Kidney epithelial cell (primary cell): ENCODE measurements around the gene MYADML2. TPM values are rescaled to one million over a fixed set of nuclear protein-coding genes. Genes with fewer than 3 reads are reported as not detected.

ENCODE experiments used
- DNase-seq: peaks from one replicate; pipeline ENCODE4 v3.0.0-alpha.2; 2010; ENCODE audit warnings: low read depth
- H3K27me3 ChIP-seq: 2 replicates; pipeline ENCODE4 v1.6.0; 2011; ENCODE audit warnings: low read length; ENCODE audit not compliant: control insufficient read depth, insufficient read depth
- H3K36me3 ChIP-seq: 2 replicates; pipeline ENCODE4 v1.5.1; 2011; ENCODE audit warnings: low read length; ENCODE audit not compliant: control insufficient read depth, insufficient read depth
- H3K4me3 ChIP-seq: 2 replicates; pipeline ENCODE4 v1.5.1; 2011; ENCODE audit warnings: low read depth, mild to moderate bottlenecking, control low read depth, low read length
- CTCF ChIP-seq: IDR thresholded peaks from 2 replicates; pipeline ENCODE4 v1.5.1; 2011; ENCODE audit warnings: mild to moderate bottlenecking, moderate library complexity, low read length, control low read depth, inconsistent platforms; ENCODE audit not compliant: insufficient read depth, poor library complexity, severe bottlenecking
- total RNA-seq: library from RNA; depleted of rRNA; stranded (reverse); fragments of >200 nt; gene quantifications from 2 replicates; pipeline ENCODE4 v1.2.3, GENCODE V29; 2015

MYADML2 gene
- total RNA-seq, 1 donor from 2014 or later: not detected

- no peak for DNase-seq
- Histone ChIP-seq H3K27me3 (no peaks in the 10 kb centered on the region), H3K36me3 (peaks cover 4% of the 10 kb centered on the region), H3K4me3 (no peak overlapping the region)
- no peak for TF ChIP-seq CTCF
Measured at GRCh38 chr17:81992306-81993102, 45.5 kb upstream of the MYADML2 start.

- peak; percentile 44 for DNase-seq
- peaks cover 4% of the 10 kb centered on the region for H3K36me3 ChIP-seq
- no peak overlapping the region for H3K4me3 ChIP-seq
- no peaks in the 10 kb centered on the region for H3K27me3 ChIP-seq
- TF ChIP-seq CTCF: no peak
Measured at GRCh38 chr17:81991684-81992305, 44.8 kb upstream of the MYADML2 start.

DNA sequence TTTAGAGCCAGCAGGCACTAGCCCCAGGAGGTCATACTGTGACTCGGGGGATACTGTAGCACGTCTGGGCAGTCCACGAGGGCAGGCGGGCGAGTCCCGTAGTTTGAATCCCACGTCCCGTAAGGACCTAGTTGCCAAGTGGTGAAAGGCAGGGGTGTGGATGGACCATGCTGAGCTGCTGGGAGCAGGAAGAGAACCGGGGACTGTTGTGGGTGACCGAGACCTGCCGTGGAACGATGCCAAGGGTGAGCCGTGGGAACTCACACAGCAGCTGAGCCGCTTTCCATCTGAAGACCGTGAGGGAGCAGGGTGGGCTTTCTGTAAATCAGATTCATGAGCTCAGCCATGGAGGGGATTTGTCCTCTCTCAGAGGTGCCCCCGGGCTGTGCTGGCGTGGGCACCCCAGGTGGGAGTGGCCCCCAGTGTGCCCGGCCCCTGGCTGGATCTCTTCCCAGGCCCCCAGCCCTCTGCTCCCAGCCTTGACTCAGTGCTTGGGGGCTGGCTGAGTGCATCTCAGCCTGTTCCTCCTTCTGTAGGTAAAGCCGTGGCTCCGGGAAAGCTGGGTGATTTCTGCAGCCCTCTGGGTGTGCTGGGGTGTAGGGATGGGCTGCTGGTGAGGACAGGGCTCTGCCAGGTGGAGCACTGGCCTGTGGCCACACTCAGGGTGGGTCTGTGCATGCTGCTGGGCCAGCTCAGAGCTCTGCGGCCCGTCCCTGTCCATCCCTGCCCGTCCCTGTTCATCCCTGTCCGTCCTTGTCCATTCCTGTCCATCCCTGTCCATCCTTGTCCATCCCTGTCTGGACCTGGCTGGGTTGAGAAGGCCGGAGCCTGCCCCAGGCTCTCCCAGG lies 44.0 kb upstream of the MYADML2 start:
- no peaks in the 10 kb centered on the region for H3K27me3 ChIP-seq
- no peak for TF ChIP-seq CTCF
- peaks cover 4% of the 10 kb centered on the region for H3K36me3 ChIP-seq
- no peak overlapping the region for H3K4me3 ChIP-seq
- no peak for DNase-seq

GRCh38 chr17:81987161-81987770 lies 40.2 kb upstream of the MYADML2 start:
- Histone ChIP-seq H3K27me3 (no peaks in the 10 kb centered on the region), H3K4me3 (no peak overlapping the region), H3K36me3 (peaks cover 2% of the 10 kb centered on the region)
- no peak for DNase-seq
- TF ChIP-seq CTCF: no peak

GRCh38 chr17:81986606-81987005 lies 39.6 kb upstream of the MYADML2 start:
- no peaks in the 10 kb centered on the region for H3K27me3 ChIP-seq
- DNase-seq: no peak
- peaks cover 2% of the 10 kb centered on the region for H3K36me3 ChIP-seq
- H3K4me3 ChIP-seq: no peak overlapping the region
- TF ChIP-seq CTCF: no peak
